ENCODE measurements around the gene ASB1. TPM values are rescaled to one million over a fixed set of nuclear protein-coding genes. Genes with fewer than 3 reads are reported as not detected.

ASB1 gene
- total and polyA plus RNA-seq, 9 of the 15 experiments (the other 6 are each of a cell fraction or from before 2014, with no cell fraction given): 6.3 to 37.7 (median 23.9) TPM

DNA sequence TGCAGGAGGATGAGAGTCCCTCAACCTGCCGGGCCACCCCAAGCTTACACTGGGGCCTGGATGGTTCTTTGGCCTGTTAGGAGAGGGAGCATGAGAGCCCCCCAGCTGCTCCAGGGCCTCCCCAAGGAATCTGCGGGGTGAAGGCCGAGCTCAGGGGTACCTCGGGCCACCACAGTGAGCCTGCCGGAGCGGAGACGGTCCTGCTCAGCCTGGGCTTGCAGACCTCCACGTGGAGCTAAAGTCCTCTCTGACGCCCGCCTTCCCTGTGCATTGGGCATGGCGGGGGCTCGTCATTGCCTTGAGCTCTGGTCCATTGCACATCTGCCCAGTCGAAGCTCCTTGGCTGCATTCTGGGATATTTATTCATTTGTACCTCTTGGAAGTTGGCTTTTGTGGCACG lies 62.7 kb downstream of the ASB1 start:
- BruUV-seq (replicated peaks): no TSS peak
- H3K79me2 ChIP-seq (ENCODE audit: control insufficient read depth, insufficient read depth, low read length): no peaks in the 10 kb centered on the region
- H3K4me1 ChIP-seq (replicated peaks in 1 of 2; ENCODE audit: control insufficient read depth in 2 of 2, insufficient read depth in 2 of 2, low read length in 2 of 2): peaks cover 0 to 4% of the 10 kb centered on the region in 2 experiments; a peak in 1 of 5 replicates
- DNase-seq (ENCODE audit: extremely low read depth in 1 of 4, low spot score in 3 of 4) (no peak), ATAC-seq (no peak), FAIRE-seq (no peak)
- H3K9me3 ChIP-seq (replicated peaks; ENCODE audit: control insufficient read depth, insufficient read depth, low read depth, low read length): peaks cover 5% of the 10 kb centered on the region; the same call in 1 of the 2 replicates
- ChIA-PET CTCF (ENCODE audit: low intra/inter-chr PET ratio) (no interaction called here), POLR2A (interaction anchor here (0.6 kb wide), 1 partner anchor 556 kb away, joined by 3 read pairs; no protein-coding TSS in a partner anchor)
- no peak overlapping the region for H3K4me2 ChIP-seq (ENCODE audit: insufficient read depth, low read length)
- in situ Hi-C loops (cut with MboI): no loop called here
- H3K27ac ChIP-seq (ENCODE audit: extremely low read depth, low read depth, low read length): no peak overlapping the region
- H3K4me3 ChIP-seq: no peak overlapping the region
- H3K27me3 ChIP-seq (ENCODE audit: control insufficient read depth in 2 of 2, insufficient read depth in 2 of 2, low read length in 2 of 2): peaks cover 5 to 43% of the 10 kb centered on the region in 2 experiments
- no peaks in the 10 kb centered on the region for H3K36me3 ChIP-seq (ENCODE audit: control insufficient read depth, insufficient read depth, low read length)
- 0% methylated on average over 4 of the region's 14 CpGs for WGBS (ENCODE audit: insufficient coverage, low coverage, missing lambda C conversion rate)
- intact Hi-C loops (cut with micrococcal nuclease): no loop called here
- H3K9ac ChIP-seq (ENCODE audit: insufficient read depth in 1 of 2, low read depth in 2 of 2, low read length in 2 of 2): no peak overlapping the region
- TF ChIP-seq KLF13 (tag; IDR thresholded peaks at IDR 0.05; ENCODE audit: borderline replicate concordance, low read depth): no peak
- no peak for TF ChIP-seq MAFG (tag; conservative IDR thresholded peaks at IDR 0.05)
- TF ChIP-seq, protein P1, sequence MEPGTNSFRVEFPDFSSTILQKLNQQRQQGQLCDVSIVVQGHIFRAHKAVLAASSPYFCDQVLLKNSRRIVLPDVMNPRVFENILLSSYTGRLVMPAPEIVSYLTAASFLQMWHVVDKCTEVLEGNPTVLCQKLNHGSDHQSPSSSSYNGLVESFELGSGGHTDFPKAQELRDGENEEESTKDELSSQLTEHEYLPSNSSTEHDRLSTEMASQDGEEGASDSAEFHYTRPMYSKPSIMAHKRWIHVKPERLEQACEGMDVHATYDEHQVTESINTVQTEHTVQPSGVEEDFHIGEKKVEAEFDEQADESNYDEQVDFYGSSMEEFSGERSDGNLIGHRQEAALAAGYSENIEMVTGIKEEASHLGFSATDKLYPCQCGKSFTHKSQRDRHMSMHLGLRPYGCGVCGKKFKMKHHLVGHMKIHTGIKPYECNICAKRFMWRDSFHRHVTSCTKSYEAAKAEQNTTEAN (CRISPR knock-in tag; IDR thresholded peaks at IDR 0.05): no peak
- no peak for TF ChIP-seq STAG1 (CRISPR knock-in tag; IDR thresholded peaks at IDR 0.05; ENCODE audit: borderline replicate concordance)
- TF ChIP-seq, protein P2, sequence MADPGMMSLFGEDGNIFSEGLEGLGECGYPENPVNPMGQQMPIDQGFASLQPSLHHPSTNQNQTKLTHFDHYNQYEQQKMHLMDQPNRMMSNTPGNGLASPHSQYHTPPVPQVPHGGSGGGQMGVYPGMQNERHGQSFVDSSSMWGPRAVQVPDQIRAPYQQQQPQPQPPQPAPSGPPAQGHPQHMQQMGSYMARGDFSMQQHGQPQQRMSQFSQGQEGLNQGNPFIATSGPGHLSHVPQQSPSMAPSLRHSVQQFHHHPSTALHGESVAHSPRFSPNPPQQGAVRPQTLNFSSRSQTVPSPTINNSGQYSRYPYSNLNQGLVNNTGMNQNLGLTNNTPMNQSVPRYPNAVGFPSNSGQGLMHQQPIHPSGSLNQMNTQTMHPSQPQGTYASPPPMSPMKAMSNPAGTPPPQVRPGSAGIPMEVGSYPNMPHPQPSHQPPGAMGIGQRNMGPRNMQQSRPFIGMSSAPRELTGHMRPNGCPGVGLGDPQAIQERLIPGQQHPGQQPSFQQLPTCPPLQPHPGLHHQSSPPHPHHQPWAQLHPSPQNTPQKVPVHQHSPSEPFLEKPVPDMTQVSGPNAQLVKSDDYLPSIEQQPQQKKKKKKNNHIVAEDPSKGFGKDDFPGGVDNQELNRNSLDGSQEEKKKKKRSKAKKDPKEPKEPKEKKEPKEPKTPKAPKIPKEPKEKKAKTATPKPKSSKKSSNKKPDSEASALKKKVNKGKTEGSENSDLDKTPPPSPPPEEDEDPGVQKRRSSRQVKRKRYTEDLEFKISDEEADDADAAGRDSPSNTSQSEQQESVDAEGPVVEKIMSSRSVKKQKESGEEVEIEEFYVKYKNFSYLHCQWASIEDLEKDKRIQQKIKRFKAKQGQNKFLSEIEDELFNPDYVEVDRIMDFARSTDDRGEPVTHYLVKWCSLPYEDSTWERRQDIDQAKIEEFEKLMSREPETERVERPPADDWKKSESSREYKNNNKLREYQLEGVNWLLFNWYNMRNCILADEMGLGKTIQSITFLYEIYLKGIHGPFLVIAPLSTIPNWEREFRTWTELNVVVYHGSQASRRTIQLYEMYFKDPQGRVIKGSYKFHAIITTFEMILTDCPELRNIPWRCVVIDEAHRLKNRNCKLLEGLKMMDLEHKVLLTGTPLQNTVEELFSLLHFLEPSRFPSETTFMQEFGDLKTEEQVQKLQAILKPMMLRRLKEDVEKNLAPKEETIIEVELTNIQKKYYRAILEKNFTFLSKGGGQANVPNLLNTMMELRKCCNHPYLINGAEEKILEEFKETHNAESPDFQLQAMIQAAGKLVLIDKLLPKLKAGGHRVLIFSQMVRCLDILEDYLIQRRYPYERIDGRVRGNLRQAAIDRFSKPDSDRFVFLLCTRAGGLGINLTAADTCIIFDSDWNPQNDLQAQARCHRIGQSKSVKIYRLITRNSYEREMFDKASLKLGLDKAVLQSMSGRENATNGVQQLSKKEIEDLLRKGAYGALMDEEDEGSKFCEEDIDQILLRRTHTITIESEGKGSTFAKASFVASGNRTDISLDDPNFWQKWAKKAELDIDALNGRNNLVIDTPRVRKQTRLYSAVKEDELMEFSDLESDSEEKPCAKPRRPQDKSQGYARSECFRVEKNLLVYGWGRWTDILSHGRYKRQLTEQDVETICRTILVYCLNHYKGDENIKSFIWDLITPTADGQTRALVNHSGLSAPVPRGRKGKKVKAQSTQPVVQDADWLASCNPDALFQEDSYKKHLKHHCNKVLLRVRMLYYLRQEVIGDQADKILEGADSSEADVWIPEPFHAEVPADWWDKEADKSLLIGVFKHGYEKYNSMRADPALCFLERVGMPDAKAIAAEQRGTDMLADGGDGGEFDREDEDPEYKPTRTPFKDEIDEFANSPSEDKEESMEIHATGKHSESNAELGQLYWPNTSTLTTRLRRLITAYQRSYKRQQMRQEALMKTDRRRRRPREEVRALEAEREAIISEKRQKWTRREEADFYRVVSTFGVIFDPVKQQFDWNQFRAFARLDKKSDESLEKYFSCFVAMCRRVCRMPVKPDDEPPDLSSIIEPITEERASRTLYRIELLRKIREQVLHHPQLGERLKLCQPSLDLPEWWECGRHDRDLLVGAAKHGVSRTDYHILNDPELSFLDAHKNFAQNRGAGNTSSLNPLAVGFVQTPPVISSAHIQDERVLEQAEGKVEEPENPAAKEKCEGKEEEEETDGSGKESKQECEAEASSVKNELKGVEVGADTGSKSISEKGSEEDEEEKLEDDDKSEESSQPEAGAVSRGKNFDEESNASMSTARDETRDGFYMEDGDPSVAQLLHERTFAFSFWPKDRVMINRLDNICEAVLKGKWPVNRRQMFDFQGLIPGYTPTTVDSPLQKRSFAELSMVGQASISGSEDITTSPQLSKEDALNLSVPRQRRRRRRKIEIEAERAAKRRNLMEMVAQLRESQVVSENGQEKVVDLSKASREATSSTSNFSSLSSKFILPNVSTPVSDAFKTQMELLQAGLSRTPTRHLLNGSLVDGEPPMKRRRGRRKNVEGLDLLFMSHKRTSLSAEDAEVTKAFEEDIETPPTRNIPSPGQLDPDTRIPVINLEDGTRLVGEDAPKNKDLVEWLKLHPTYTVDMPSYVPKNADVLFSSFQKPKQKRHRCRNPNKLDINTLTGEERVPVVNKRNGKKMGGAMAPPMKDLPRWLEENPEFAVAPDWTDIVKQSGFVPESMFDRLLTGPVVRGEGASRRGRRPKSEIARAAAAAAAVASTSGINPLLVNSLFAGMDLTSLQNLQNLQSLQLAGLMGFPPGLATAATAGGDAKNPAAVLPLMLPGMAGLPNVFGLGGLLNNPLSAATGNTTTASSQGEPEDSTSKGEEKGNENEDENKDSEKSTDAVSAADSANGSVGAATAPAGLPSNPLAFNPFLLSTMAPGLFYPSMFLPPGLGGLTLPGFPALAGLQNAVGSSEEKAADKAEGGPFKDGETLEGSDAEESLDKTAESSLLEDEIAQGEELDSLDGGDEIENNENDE (IDR thresholded peaks at IDR 0.05; ENCODE audit: low read depth, low read length): no peak
- TF ChIP-seq KDM2B (CRISPR knock-in tag; IDR thresholded peaks at IDR 0.05): no peak
- no peak for TF ChIP-seq NCOA6 (IDR thresholded peaks at IDR 0.05)
- no peak for TF ChIP-seq ZNF316 (IDR thresholded peaks at IDR 0.05)
- no peak for TF ChIP-seq PHTF2 (CRISPR knock-in tag; IDR thresholded peaks at IDR 0.05)
- TF ChIP-seq POLR2A (conservative IDR thresholded peaks at IDR 0.05): no peak
- TF ChIP-seq CEBPB (tag; IDR thresholded peaks at IDR 0.05): no peak
- H2AFZ ChIP-seq (ENCODE audit: low read depth, low read length): no peak overlapping the region
- H3K9me1 ChIP-seq (ENCODE audit: control insufficient read depth, insufficient read depth, low read length): no peaks in the 10 kb centered on the region
- H4K20me1 ChIP-seq (replicated peaks; ENCODE audit: control insufficient read depth, insufficient read depth, low read length): no peaks in the 10 kb centered on the region
